ENCODE measurements around the gene EGF.
A peak's percentile ranks its signal among the peaks of the same experiment; 100 is the strongest.
"Not testable (repeated sequence)": the region's sequence is repeated elsewhere in the genome, so short reads cannot be mapped to it uniquely, and the experiment has no call there.

EGF gene

GRCh38 chr4:109930464-109930863, 17.8 kb downstream of the EGF start:
- H3K27ac ChIP-seq, result no peak overlapping the region
- TF ChIP-seq CTCF (IDR thresholded peaks at IDR 0.05; ENCODE audit: low read depth, low read length, missing control alignments), result no peak
- H3K4me3 ChIP-seq (ENCODE audit: low read depth, low read length), result no peak overlapping the region
- no peak for DNase-seq
- no peaks in the 10 kb centered on the region for H3K27me3 ChIP-seq (replicated peaks)
- H3K36me3 ChIP-seq (replicated peaks), result no peaks in the 10 kb centered on the region
- in situ Hi-C loops (cut with HindIII; ENCODE audit: low pct_ligation_motif_present, low sequenced_read_pairs), result no loop called here

- Histone ChIP-seq H3K27ac (no peak overlapping the region), H3K36me3 (replicated peaks) (no peaks in the 10 kb centered on the region), H3K4me3 (ENCODE audit: low read depth, low read length) (no peak overlapping the region), H3K27me3 (replicated peaks) (no peaks in the 10 kb centered on the region)
- DNase-seq, result no peak
- in situ Hi-C loops (cut with HindIII; ENCODE audit: low pct_ligation_motif_present, low sequenced_read_pairs), result no loop called here
- TF ChIP-seq CTCF (IDR thresholded peaks at IDR 0.05; ENCODE audit: low read depth, low read length, missing control alignments), result no peak
Measured at GRCh38 chr4:109930872-109931271, 18.2 kb downstream of the EGF start.

GRCh38 chr4:109931318-109931717, 18.6 kb downstream of the EGF start:
- H3K27me3 ChIP-seq (replicated peaks), result no peaks in the 10 kb centered on the region
- TF ChIP-seq CTCF (IDR thresholded peaks at IDR 0.05; ENCODE audit: low read depth, low read length, missing control alignments), result peak; percentile 3
- no peak overlapping the region for H3K27ac ChIP-seq
- H3K36me3 ChIP-seq (replicated peaks), result no peaks in the 10 kb centered on the region
- H3K4me3 ChIP-seq (ENCODE audit: low read depth, low read length), result no peak overlapping the region
- in situ Hi-C loops (cut with HindIII; ENCODE audit: low pct_ligation_motif_present, low sequenced_read_pairs), result no loop called here
- DNase-seq, result no peak

- in situ Hi-C loops (cut with HindIII; ENCODE audit: low pct_ligation_motif_present, low sequenced_read_pairs); H3K36me3 ChIP-seq (replicated peaks); H3K27ac ChIP-seq; H3K27me3 ChIP-seq (replicated peaks); H3K4me3 ChIP-seq (ENCODE audit: low read depth, low read length); DNase-seq: not testable (repeated sequence)
Measured at GRCh38 chr4:109937352-109937751, 24.7 kb downstream of the EGF start.

- no peaks in the 10 kb centered on the region for H3K36me3 ChIP-seq (replicated peaks)
- H3K27ac ChIP-seq, result no peak overlapping the region
- in situ Hi-C loops (cut with HindIII; ENCODE audit: low pct_ligation_motif_present, low sequenced_read_pairs), result no loop called here
- DNase-seq, result no peak
- no peak for TF ChIP-seq CTCF (IDR thresholded peaks at IDR 0.05; ENCODE audit: low read depth, low read length, missing control alignments)
- H3K27me3 ChIP-seq (replicated peaks), result no peaks in the 10 kb centered on the region
- no peak overlapping the region for H3K4me3 ChIP-seq (ENCODE audit: low read depth, low read length)
Measured at GRCh38 chr4:109939190-109939589, 26.5 kb downstream of the EGF start.

GRCh38 chr4:109942292-109942926, 29.7 kb downstream of the EGF start:
- H3K36me3 ChIP-seq (replicated peaks), result no peaks in the 10 kb centered on the region
- no peak overlapping the region for H3K27ac ChIP-seq
- H3K4me3 ChIP-seq (ENCODE audit: low read depth, low read length), result no peak overlapping the region
- no peaks in the 10 kb centered on the region for H3K27me3 ChIP-seq (replicated peaks)
- TF ChIP-seq CTCF (IDR thresholded peaks at IDR 0.05; ENCODE audit: low read depth, low read length, missing control alignments), result no peak
- DNase-seq, result no peak
- in situ Hi-C loops (cut with HindIII; ENCODE audit: low pct_ligation_motif_present, low sequenced_read_pairs), result no loop called here

All from brain microvascular endothelial cell (primary cell).